ENCODE data around the gene KCNMA1. TPM values are rescaled to one million over a fixed set of nuclear protein-coding genes. Genes with fewer than 3 reads are reported as not detected.
A peak's percentile ranks its signal among the peaks of the same experiment; 100 is the strongest.

The KCNMA1 gene
- polyA plus RNA-seq, 1 donor = 19.6 TPM

DNA sequence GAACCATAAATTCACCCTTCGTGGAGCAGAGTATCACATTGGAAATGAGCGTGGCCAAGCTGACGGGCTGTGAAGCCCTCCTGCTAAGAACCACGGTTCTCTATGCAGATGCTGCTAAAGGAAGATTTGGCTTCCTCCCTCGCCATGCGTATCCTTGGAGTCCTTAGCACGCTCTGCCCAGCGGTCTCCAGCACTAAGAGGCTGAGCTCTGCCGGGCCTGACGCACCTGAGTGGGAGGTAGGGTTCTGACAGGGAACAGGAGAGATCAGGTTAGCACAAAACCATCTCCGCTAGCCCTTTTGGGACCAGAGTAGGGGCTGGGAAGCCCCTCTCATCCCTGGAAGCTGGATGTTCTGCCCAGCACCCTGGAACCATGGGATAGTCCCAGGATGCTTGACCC is 225.8 kb downstream of the KCNMA1 start:
- WGBS (ENCODE audit: insufficient coverage, low lambda C conversion rate) = no CpG with 5 or more reads among the region's 11 CpGs
- Histone ChIP-seq H3K36me3 (ENCODE audit: control insufficient read depth, insufficient read depth, low read length) (no peaks in the 10 kb centered on the region), H3K4me1 (ENCODE audit: control insufficient read depth, insufficient read depth, low read length) (peaks cover 23% of the 10 kb centered on the region), H3K4me3 (ENCODE audit: low read length) (no peak overlapping the region), H3K27ac (ENCODE audit: low read length) (no peak overlapping the region), H3K9me3 (ENCODE audit: control insufficient read depth, low read depth, low read length) (no peaks in the 10 kb centered on the region), H3K27me3 (ENCODE audit: control insufficient read depth, insufficient read depth, low read length) (no peaks in the 10 kb centered on the region)
- DNase-seq = no peak

DNA sequence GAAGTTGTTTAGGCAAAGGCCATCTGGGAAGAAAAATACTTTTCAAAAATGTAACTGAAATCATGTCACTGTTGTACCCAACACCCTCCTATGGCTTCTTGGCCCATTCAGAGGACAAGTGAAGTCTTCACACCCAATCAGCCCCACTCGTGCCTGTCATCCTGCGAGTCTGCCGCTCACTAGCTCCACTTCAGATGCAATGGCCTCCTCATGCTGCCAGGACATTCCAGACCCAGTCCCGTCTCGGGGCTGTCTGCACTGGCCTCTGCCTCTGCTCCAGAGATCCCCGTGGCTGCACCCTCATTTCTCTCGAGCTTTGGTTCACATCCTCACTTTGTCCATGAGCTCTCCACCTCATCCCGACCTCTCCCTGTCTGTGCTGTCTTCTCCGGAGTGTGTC is 227.1 kb downstream of the KCNMA1 start:
- no peaks in the 10 kb centered on the region for H3K36me3 ChIP-seq (ENCODE audit: control insufficient read depth, insufficient read depth, low read length)
- peak in 1 of 2 donors; percentile 18 for DNase-seq
- no peaks in the 10 kb centered on the region for H3K27me3 ChIP-seq (ENCODE audit: control insufficient read depth, insufficient read depth, low read length)
- no peaks in the 10 kb centered on the region for H3K9me3 ChIP-seq (ENCODE audit: control insufficient read depth, low read depth, low read length)
- WGBS (ENCODE audit: insufficient coverage, low lambda C conversion rate) = 100% methylated on average over 1 of the region's 9 CpGs
- peaks cover 33% of the 10 kb centered on the region for H3K4me1 ChIP-seq (ENCODE audit: control insufficient read depth, insufficient read depth, low read length)
- H3K4me3 ChIP-seq (ENCODE audit: low read length) = no peak overlapping the region
- H3K27ac ChIP-seq (ENCODE audit: low read length) = peak overlapping the region; percentile 15

DNA sequence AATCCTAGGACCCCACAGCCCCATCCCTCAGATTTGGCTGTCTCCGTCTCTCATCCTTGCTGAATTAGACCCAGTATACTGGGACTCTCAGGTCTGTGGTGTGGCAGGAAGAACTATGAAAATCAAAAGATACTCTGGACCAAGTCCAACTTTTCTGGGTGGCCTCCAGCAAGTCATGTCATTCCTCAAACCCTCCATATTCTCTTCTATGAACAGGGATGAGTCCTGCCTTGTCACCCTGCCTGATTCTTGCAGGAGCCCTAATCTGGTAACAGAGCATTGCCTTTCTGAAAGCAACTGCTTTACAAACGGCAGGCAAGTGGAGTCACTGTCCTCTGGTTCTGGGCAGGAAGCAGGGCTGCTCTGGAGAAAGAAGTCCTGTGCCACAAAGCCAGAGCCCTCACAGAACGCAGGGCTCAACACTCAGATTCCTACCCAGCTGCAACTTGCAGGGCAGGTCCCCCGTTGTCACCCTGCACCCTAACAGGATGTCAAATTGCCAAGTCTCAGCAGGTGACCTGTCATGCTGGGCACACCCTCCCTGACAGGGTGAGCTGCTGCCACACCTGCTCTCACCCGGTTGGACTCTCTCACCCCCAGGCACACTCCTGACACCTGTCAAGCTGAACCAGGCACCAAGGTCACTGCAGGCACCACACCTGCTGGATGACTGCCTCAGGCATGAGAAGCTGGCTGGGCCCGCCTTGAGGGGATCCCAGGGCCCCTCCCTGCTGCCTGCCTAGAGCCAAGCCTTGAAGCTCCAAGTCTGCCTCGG is 227.7 kb downstream of the KCNMA1 start:
- no peak overlapping the region for H3K4me3 ChIP-seq (ENCODE audit: low read length)
- H3K4me1 ChIP-seq (ENCODE audit: control insufficient read depth, insufficient read depth, low read length) = peaks cover 33% of the 10 kb centered on the region
- H3K27ac ChIP-seq (ENCODE audit: low read length) = peak overlapping the region; percentile 15
- 0% methylated on average over 1 of the region's 7 CpGs for WGBS (ENCODE audit: insufficient coverage, low lambda C conversion rate)
- DNase-seq = peak; percentile 89 to 95
- no peaks in the 10 kb centered on the region for H3K9me3 ChIP-seq (ENCODE audit: control insufficient read depth, low read depth, low read length)
- no peaks in the 10 kb centered on the region for H3K27me3 ChIP-seq (ENCODE audit: control insufficient read depth, insufficient read depth, low read length)
- H3K36me3 ChIP-seq (ENCODE audit: control insufficient read depth, insufficient read depth, low read length) = no peaks in the 10 kb centered on the region

DNA sequence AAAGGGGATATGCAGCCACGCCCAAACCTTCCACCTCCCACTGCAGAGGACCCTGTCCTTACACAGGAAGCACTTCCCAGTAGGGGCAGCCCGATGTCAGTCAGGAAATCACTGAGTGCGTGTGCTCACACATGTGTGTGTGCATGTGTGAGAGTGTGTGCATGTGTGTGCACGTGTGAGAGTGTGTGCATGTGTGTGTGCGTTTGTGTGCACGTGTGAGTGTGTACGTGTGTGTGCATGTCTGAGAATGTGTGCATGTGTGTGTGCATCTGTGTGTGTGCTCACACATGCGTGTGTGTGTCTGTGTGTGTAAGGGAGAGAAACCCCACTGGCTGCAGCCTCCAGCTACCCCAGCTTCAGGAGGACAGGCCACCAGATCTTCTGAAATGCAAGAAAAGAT is 229.3 kb downstream of the KCNMA1 start:
- no peak for DNase-seq
- H3K9me3 ChIP-seq (ENCODE audit: control insufficient read depth, low read depth, low read length) = no peaks in the 10 kb centered on the region
- WGBS (ENCODE audit: insufficient coverage, low lambda C conversion rate) = no CpG with 5 or more reads among the region's 8 CpGs
- H3K27ac ChIP-seq (ENCODE audit: low read length) = no peak overlapping the region
- peaks cover 33% of the 10 kb centered on the region for H3K4me1 ChIP-seq (ENCODE audit: control insufficient read depth, insufficient read depth, low read length)
- no peaks in the 10 kb centered on the region for H3K27me3 ChIP-seq (ENCODE audit: control insufficient read depth, insufficient read depth, low read length)
- no peak overlapping the region for H3K4me3 ChIP-seq (ENCODE audit: low read length)
- no peaks in the 10 kb centered on the region for H3K36me3 ChIP-seq (ENCODE audit: control insufficient read depth, insufficient read depth, low read length)

DNA sequence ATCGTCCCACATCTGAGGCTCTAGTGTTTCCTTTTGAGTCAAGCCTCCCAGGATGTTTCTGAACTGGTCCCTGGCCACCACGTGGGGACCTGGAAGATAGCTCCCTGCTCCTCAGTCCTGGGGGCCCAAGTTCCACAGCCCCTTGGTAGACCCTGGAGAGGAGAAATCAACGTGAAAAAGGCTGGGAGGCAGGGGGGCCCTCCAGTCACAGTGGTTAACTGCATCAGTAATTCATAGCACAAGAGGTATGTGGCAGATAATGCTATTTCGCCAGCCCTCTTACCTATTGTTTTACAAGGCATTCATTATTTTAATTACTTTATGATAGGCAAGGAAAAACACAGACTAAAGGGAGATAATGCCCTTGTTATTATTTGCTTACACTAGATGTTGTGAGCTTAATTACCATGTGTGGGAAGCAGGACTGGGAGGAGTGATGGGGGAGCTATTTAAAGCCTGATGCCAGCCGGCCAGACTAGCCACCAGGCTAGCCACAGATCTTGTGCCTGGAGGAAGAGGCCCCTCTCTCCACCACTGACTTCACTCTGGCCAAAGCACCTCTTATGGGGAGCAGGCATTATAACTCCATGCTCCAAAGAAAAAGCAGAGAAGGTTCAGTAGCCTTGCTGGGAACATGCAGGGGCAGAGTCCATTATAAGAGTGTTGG is 230.7 kb downstream of the KCNMA1 start:
- no peak for DNase-seq
- no peak overlapping the region for H3K27ac ChIP-seq (ENCODE audit: low read length)
- H3K4me3 ChIP-seq (ENCODE audit: low read length) = no peak overlapping the region
- H3K4me1 ChIP-seq (ENCODE audit: control insufficient read depth, insufficient read depth, low read length) = peaks cover 33% of the 10 kb centered on the region
- H3K27me3 ChIP-seq (ENCODE audit: control insufficient read depth, insufficient read depth, low read length) = no peaks in the 10 kb centered on the region
- no peaks in the 10 kb centered on the region for H3K36me3 ChIP-seq (ENCODE audit: control insufficient read depth, insufficient read depth, low read length)
- H3K9me3 ChIP-seq (ENCODE audit: control insufficient read depth, low read depth, low read length) = no peaks in the 10 kb centered on the region
- no CpG with 5 or more reads among the region's 5 CpGs for WGBS (ENCODE audit: insufficient coverage, low lambda C conversion rate)

DNA sequence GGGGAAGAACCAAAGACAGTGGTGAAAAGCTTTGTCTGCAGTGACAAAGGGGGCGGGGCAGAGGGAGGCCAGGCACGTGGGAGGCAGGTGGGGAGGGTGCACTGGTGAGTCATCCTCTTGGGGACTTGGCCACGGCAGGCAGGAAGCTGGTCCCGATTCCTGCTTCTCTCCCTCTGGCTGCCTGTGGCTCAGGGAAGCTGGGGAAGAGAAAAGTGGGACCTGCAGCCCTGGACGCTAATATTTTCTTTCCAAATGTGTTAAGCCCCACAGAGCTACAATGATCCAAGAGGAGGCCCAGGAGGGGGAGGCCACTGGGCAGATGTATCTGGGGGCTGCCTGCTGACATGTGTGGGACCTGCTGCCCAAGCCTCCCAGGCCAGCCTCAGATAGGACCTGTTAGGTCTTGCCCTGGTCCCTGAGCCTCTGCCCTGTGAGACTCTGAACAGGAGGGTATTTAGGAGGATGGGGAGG is 231.8 kb downstream of the KCNMA1 start:
- DNase-seq = peak; percentile 78 to 85
- no CpG with 5 or more reads among the region's 5 CpGs for WGBS (ENCODE audit: insufficient coverage, low lambda C conversion rate)
- Histone ChIP-seq H3K4me1 (ENCODE audit: control insufficient read depth, insufficient read depth, low read length) (peaks cover 33% of the 10 kb centered on the region), H3K36me3 (ENCODE audit: control insufficient read depth, insufficient read depth, low read length) (no peaks in the 10 kb centered on the region), H3K27ac (ENCODE audit: low read length) (no peak overlapping the region), H3K27me3 (ENCODE audit: control insufficient read depth, insufficient read depth, low read length) (no peaks in the 10 kb centered on the region), H3K4me3 (ENCODE audit: low read length) (no peak overlapping the region), H3K9me3 (ENCODE audit: control insufficient read depth, low read depth, low read length) (no peaks in the 10 kb centered on the region)

DNA sequence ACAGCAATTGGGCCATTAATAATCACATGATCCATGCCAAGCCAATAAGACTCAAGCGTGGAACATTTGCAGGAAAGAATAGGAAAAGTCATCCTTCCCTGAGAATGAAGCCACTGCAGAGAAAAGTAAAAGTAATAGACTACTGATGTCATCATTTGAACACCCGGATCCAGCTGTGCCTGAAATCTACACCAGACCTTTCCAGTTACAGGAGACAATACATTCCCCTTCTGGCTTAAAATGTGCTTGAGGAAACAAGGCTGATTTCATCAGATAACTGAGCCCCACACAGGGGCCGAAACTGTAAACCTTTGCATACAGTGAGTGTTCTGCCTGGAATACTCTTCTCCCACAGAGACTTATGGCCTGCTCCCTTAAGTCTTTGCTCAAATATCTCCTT is 232.8 kb downstream of the KCNMA1 start:
- WGBS (ENCODE audit: insufficient coverage, low lambda C conversion rate) = 60% methylated on average over 2 of the region's 3 CpGs
- no peaks in the 10 kb centered on the region for H3K36me3 ChIP-seq (ENCODE audit: control insufficient read depth, insufficient read depth, low read length)
- no peaks in the 10 kb centered on the region for H3K27me3 ChIP-seq (ENCODE audit: control insufficient read depth, insufficient read depth, low read length)
- H3K27ac ChIP-seq (ENCODE audit: low read length) = no peak overlapping the region
- no peaks in the 10 kb centered on the region for H3K9me3 ChIP-seq (ENCODE audit: control insufficient read depth, low read depth, low read length)
- H3K4me3 ChIP-seq (ENCODE audit: low read length) = no peak overlapping the region
- peaks cover 24% of the 10 kb centered on the region for H3K4me1 ChIP-seq (ENCODE audit: control insufficient read depth, insufficient read depth, low read length)
- DNase-seq = no peak

DNA sequence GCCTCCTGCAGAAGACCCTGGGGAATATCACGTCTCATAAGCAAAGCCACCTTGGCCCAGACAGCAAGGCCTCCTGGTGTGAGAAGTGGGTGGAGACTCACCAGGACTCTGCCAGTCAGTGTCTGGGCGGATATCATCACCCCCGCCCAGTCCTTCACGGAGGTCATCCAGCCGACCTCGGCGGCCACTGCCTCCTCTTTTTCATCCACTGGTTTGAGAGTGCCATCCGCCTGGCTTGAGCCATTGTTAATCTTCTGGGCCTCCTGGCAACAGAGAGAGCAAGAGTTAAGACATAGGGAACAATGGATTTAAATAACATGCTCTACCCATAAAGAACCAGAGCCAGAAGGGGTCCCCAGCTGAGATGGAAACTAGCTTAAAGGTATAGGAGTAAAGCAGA is 233.8 kb downstream of the KCNMA1 start:
- no CpG with 5 or more reads among the region's 8 CpGs for WGBS (ENCODE audit: insufficient coverage, low lambda C conversion rate)
- Histone ChIP-seq H3K36me3 (ENCODE audit: control insufficient read depth, insufficient read depth, low read length) (no peaks in the 10 kb centered on the region), H3K4me3 (ENCODE audit: low read length) (no peak overlapping the region)

DNA sequence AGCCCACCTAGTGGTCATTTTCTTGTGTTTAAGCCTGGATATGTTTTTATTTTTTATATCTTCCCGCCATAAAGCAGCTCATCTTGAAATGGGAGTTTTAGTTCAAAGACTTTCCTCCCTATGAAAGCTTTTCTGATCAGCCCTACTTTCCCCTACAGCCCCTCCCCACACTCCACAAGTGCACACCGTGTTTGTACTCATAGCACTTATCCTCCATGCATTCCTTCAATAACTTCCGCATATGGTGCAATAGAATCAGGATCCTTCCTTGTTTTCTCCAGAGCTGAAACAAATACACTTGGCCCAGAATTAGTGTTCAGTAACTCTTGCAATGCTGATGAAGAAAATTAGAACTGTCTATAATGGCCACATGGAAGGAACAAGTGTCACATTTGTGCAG is 235.9 kb downstream of the KCNMA1 start:
- no peaks in the 10 kb centered on the region for H3K9me3 ChIP-seq (ENCODE audit: control insufficient read depth, low read depth, low read length)
- no peak for DNase-seq
- H3K27ac ChIP-seq (ENCODE audit: low read length) = no peak overlapping the region
- H3K4me1 ChIP-seq (ENCODE audit: control insufficient read depth, insufficient read depth, low read length) = peaks cover 10% of the 10 kb centered on the region
- no peak overlapping the region for H3K4me3 ChIP-seq (ENCODE audit: low read length)
- no peaks in the 10 kb centered on the region for H3K27me3 ChIP-seq (ENCODE audit: control insufficient read depth, insufficient read depth, low read length)
- 83% methylated on average over 1 of the region's 3 CpGs for WGBS (ENCODE audit: insufficient coverage, low lambda C conversion rate)
- no peaks in the 10 kb centered on the region for H3K36me3 ChIP-seq (ENCODE audit: control insufficient read depth, insufficient read depth, low read length)

More for the DNA sequence above, 233.8 kb downstream of the KCNMA1 start:
- H3K27me3 ChIP-seq (ENCODE audit: control insufficient read depth, insufficient read depth, low read length) = no peaks in the 10 kb centered on the region
- peaks cover 18% of the 10 kb centered on the region for H3K4me1 ChIP-seq (ENCODE audit: control insufficient read depth, insufficient read depth, low read length)
- H3K27ac ChIP-seq (ENCODE audit: low read length) = no peak overlapping the region
- H3K9me3 ChIP-seq (ENCODE audit: control insufficient read depth, low read depth, low read length) = no peaks in the 10 kb centered on the region
- no peak for DNase-seq

DNA sequence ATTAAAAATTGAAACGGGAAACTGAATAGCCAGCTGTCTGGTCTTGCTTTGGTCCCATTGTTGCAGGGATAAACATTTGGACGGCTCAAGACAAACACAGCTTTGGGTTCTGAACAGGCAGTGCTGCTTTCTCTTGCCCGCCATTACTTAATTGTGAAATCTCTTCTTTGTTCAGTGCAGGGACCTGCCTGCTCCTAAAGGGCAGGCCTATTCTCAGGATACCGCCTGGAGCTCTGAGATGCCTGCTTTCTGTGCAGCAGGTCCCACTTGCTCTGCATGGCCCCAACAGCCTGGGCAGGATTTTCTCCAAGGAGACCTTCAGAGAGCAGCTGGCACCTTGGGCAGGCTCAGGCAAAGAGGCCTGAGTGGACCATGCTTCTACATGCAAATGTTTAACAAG is 237.6 kb downstream of the KCNMA1 start:
- no peaks in the 10 kb centered on the region for H3K36me3 ChIP-seq (ENCODE audit: control insufficient read depth, insufficient read depth, low read length)
- H3K27ac ChIP-seq (ENCODE audit: low read length) = no peak overlapping the region
- no peak for DNase-seq
- H3K4me1 ChIP-seq (ENCODE audit: control insufficient read depth, insufficient read depth, low read length) = no peaks in the 10 kb centered on the region
- H3K4me3 ChIP-seq (ENCODE audit: low read length) = no peak overlapping the region
- H3K9me3 ChIP-seq (ENCODE audit: control insufficient read depth, low read depth, low read length) = no peaks in the 10 kb centered on the region
- WGBS (ENCODE audit: insufficient coverage, low lambda C conversion rate) = no CpG with 5 or more reads among the region's 4 CpGs
- no peaks in the 10 kb centered on the region for H3K27me3 ChIP-seq (ENCODE audit: control insufficient read depth, insufficient read depth, low read length)
